Uterus (tissue), 4 donors: Measurements from ENCODE around the gene IL16. TPM values are rescaled to one million over a fixed set of nuclear protein-coding genes. Genes with fewer than 3 reads are reported as not detected.

Experiments
- DNase-seq, 2 donors: peaks; one replicate each; pipeline ENCODE4 v3.0.0-alpha.2; 2019 to 2020
- H3K27ac ChIP-seq, 2 donors: fragments of 200-600 bp; sonication (generic); 1 replicate in 1 of 2; 2 replicates in 1 of 2; pipeline ENCODE4 v1.5.1; 2016 to 2018
- H3K27me3 ChIP-seq, 2 donors: fragments of 200-600 bp; sonication (generic); one replicate each; pipeline ENCODE4 v1.5.1; 2018 to 2019; ENCODE audit warnings: control low read depth in 1 of 2
- H3K36me3 ChIP-seq, 2 donors: fragments of 200-600 bp; sonication (generic); one replicate each; pipeline ENCODE4 v1.5.1; 2019; ENCODE audit warnings: control low read depth in 1 of 2
- H3K4me1 ChIP-seq, 2 donors: fragments of 200-600 bp; sonication (generic); one replicate each; pipeline ENCODE4 v1.5.1; 2018 to 2019; ENCODE audit warnings: control low read depth in 1 of 2
- H3K4me3 ChIP-seq, 2 donors: fragments of 200-600 bp; sonication (generic); 1 replicate in 1 of 2; 2 replicates in 1 of 2; pipeline ENCODE4 v1.5.1; 2018 to 2019; ENCODE audit warnings: mild to moderate bottlenecking in 1 of 2
- H3K9me3 ChIP-seq, 2 donors: fragments of 200-600 bp; sonication (generic); one replicate each; pipeline ENCODE4 v1.5.1; 2019; ENCODE audit warnings: control low read depth in 1 of 2
- CTCF ChIP-seq, 4 experiments: fragments of 200-600 bp in 2 of 4; fragments of 450-650 bp in 2 of 4; sonication (generic) in 2 of 4; IDR thresholded peaks; one replicate each; pipeline ENCODE4 v1.5.1; 2016 to 2019; ENCODE audit warnings: antibody characterized with exemption in 4 of 4, mild to moderate bottlenecking in 2 of 4, moderate library complexity in 1 of 4
- POLR2A ChIP-seq, 2 donors: fragments of 450-650 bp; IDR thresholded peaks; one replicate each; pipeline ENCODE4 v1.6.1; 2016; ENCODE audit warnings: antibody characterized with exemption in 2 of 2, mild to moderate bottlenecking in 1 of 2, moderate library complexity in 1 of 2
- intact Hi-C: fragments of 100-400 bp; cut with DNase I; formaldehyde crosslinking; loops from one replicate; pipeline ENCODE4 v1.15.1; 2023; ENCODE audit warnings: low total_unique reads
- total RNA-seq, 4 donors: library from RNA; depleted of rRNA in 3 of 4; stranded (reverse); fragments of >200 nt in 3 of 4; gene quantifications; one replicate each; pipeline versions ENCODE4 v1.1.0 to v1.2.4, GENCODE V29; 2014 to 2023
- donor health status: DM: yes; HTN: yes; CAD: no.

IL16 gene
- total RNA-seq, 4 donors from 2014 or later = 16.6 to 69.2 (median 23.1) TPM

GRCh38 chr15:81298611-81299010, 101.9 kb downstream of the IL16 start:
- no peak overlapping the region for H3K27ac ChIP-seq
- no peaks in the 10 kb centered on the region for H3K4me1 ChIP-seq
- H3K36me3 ChIP-seq = no peaks in the 10 kb centered on the region
- H3K9me3 ChIP-seq = no peaks in the 10 kb centered on the region
- no peak for DNase-seq
- TF ChIP-seq POLR2A (IDR thresholded peaks at IDR 0.05) = no peak
- TF ChIP-seq CTCF (IDR thresholded peaks at IDR 0.05) = no peak
- H3K4me3 ChIP-seq = no peak overlapping the region
- no peaks in the 10 kb centered on the region for H3K27me3 ChIP-seq
- intact Hi-C loops = no loop called here

GRCh38 chr15:81299156-81299555, 102.5 kb downstream of the IL16 start:
- intact Hi-C loops = no loop called here
- Histone ChIP-seq H3K27me3 (no peaks in the 10 kb centered on the region), H3K4me1 (no peaks in the 10 kb centered on the region), H3K9me3 (no peaks in the 10 kb centered on the region), H3K4me3 (no peak overlapping the region), H3K36me3 (no peaks in the 10 kb centered on the region), H3K27ac (no peak overlapping the region)
- TF ChIP-seq CTCF (IDR thresholded peaks at IDR 0.05) (no peak), POLR2A (IDR thresholded peaks at IDR 0.05) (no peak)
- DNase-seq = no peak

GRCh38 chr15:81299630-81300273, 103.1 kb downstream of the IL16 start:
- intact Hi-C loops = no loop called here
- no peaks in the 10 kb centered on the region for H3K9me3 ChIP-seq
- DNase-seq = no peak
- no peaks in the 10 kb centered on the region for H3K4me1 ChIP-seq
- no peaks in the 10 kb centered on the region for H3K27me3 ChIP-seq
- TF ChIP-seq POLR2A (IDR thresholded peaks at IDR 0.05) = no peak
- no peak for TF ChIP-seq CTCF (IDR thresholded peaks at IDR 0.05)
- H3K4me3 ChIP-seq = no peak overlapping the region
- H3K36me3 ChIP-seq = no peaks in the 10 kb centered on the region
- no peak overlapping the region for H3K27ac ChIP-seq

- no peak for DNase-seq
- Histone ChIP-seq H3K27ac (no peak overlapping the region), H3K4me1 (no peaks in the 10 kb centered on the region), H3K4me3 (no peak overlapping the region), H3K36me3 (no peaks in the 10 kb centered on the region), H3K9me3 (no peaks in the 10 kb centered on the region), H3K27me3 (no peaks in the 10 kb centered on the region)
- TF ChIP-seq CTCF (IDR thresholded peaks at IDR 0.05) = no peak
- TF ChIP-seq POLR2A (IDR thresholded peaks at IDR 0.05) = no peak
- intact Hi-C loops = no loop called here
Observed at GRCh38 chr15:81301385-81301784, 104.7 kb downstream of the IL16 start.

- no peak for TF ChIP-seq CTCF (IDR thresholded peaks at IDR 0.05)
- TF ChIP-seq POLR2A (IDR thresholded peaks at IDR 0.05) = no peak
- intact Hi-C loops = no loop called here
- H3K9me3 ChIP-seq = no peaks in the 10 kb centered on the region
- no peak overlapping the region for H3K4me3 ChIP-seq
- DNase-seq = no peak
- no peaks in the 10 kb centered on the region for H3K27me3 ChIP-seq
- H3K4me1 ChIP-seq = no peaks in the 10 kb centered on the region
- H3K36me3 ChIP-seq = no peaks in the 10 kb centered on the region
- no peak overlapping the region for H3K27ac ChIP-seq
Observed at GRCh38 chr15:81301815-81302399, 105.2 kb downstream of the IL16 start.
